Stimulated activated CD8-positive, alpha-beta memory T cell treated with anti-CD3 and anti-CD28 coated beads, Interleukin-7, amount 100 ng/mL, for 24 hours (primary cell): ENCODE measurements around the gene P2RY14.
A peak's percentile ranks its signal among the peaks of the same experiment; 100 is the strongest.

Experiments used
- DNase-seq: peaks from one replicate; pipeline ENCODE4 v3.0.0-alpha.2; 2020; ENCODE audit warnings: low read depth

P2RY14 gene

GRCh38 chr3:151183265-151183671 is 95.1 kb downstream of the P2RY14 start:
- DNase-seq = no peak

GRCh38 chr3:151182349-151183079 is 95.8 kb downstream of the P2RY14 start:
- no peak for DNase-seq

- DNase-seq = no peak
Measured at GRCh38 chr3:151178208-151178845, 100.0 kb downstream of the P2RY14 start.

GRCh38 chr3:151175952-151176351 is 102.4 kb downstream of the P2RY14 start:
- DNase-seq = no peak

GRCh38 chr3:151174351-151174750 is 104.0 kb downstream of the P2RY14 start:
- DNase-seq = no peak

GRCh38 chr3:151171145-151171757 is 107.1 kb downstream of the P2RY14 start:
- no peak for DNase-seq

GRCh38 chr3:151169948-151170679 is 108.2 kb downstream of the P2RY14 start:
- peak; percentile 19 for DNase-seq

GRCh38 chr3:151169262-151169947 is 108.9 kb downstream of the P2RY14 start:
- DNase-seq = no peak

GRCh38 chr3:151168269-151169094 is 109.9 kb downstream of the P2RY14 start:
- DNase-seq = peak; percentile 72

- no peak for DNase-seq
Measured at GRCh38 chr3:151166161-151166560, 112.2 kb downstream of the P2RY14 start.

- no peak for DNase-seq
Measured at GRCh38 chr3:151165226-151165625, 113.1 kb downstream of the P2RY14 start.
